DLD1 (cell line): ENCODE data around the gene CELA2A.
"Not testable (repeated sequence)": the region's sequence is repeated elsewhere in the genome, so short reads cannot be mapped to it uniquely, and the experiment has no call there.

Source experiments
- in situ Hi-C: cut with HindIII; loops from 2 replicates; pipeline ENCODE4 v1.10.0; 2017; ENCODE audit warnings: low sequenced_read_pairs

The CELA2A gene

DNA sequence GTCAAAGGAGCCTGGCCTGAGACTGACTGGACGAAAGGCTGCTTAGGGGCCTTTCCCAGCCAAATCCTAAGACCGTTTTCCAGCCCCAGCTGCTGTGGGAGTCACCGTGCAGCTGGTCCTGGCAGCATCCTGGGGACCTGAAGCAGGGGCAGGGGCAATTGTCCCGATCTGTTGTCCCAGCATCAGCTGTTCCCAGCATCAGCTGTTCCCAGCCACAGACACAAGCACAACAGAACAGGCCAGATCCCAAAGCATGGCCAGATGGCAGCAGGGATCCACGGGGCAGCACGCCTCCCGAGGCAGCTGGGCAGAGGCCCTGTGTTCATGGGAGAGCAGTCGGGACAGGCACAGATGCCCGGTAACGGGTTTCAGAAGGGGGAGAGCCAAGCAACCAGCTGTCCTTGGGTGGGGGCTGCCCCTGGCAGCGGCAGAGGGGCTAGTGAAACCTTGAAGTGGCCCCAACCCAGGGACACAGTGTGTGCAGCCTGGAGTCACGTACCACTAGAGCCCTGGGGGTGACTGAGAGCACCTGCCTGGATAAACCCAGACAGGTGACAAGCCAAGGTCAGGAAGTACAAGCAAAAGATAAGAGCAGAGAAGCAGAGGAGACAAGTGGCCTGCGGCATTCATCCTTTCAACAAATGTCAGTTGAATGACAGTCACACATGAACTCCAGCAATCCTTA lies 32.7 kb downstream of the CELA2A start:
- in situ Hi-C loops = no loop called here

DNA sequence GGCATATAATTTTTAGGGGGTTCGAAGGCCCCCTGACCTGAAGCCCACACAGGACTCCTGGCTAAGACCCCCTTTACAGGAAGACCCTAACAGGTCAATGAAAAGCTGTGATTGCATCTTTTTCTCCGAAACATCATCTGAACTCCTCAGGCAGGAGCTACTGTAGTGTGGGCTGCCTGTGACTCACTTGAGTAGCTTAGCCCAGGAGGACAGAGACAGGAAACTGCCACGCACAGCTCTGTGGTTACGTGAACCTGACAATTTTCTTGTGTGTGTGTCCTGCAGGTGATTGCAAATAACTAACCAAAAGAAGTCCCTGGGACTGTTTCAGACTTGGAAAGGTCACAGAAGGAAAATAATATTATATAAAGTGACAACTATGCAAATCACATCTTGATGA lies 34.5 kb downstream of the CELA2A start:
- in situ Hi-C loops = not testable (repeated sequence)

DNA sequence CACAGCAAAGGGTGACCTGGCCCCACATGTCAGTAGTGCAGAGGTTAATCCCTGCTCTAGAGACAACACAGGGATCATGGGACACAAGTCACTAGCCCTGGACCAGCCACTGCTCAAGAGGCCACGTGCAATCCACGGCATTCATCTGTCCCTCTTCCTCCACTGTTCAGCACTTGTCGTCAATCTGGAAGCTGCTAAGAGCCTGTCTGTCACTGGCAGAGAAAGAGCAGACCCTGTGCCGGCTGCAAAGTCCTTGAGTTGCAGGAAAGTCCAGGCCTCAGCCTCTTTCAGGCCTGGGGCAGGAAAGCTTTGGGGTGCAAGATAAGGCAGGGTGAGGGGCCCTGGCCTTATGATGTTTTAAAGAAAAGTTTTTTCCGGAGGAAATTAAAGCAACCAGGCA lies 36.1 kb downstream of the CELA2A start:
- in situ Hi-C loops = no loop called here

DNA sequence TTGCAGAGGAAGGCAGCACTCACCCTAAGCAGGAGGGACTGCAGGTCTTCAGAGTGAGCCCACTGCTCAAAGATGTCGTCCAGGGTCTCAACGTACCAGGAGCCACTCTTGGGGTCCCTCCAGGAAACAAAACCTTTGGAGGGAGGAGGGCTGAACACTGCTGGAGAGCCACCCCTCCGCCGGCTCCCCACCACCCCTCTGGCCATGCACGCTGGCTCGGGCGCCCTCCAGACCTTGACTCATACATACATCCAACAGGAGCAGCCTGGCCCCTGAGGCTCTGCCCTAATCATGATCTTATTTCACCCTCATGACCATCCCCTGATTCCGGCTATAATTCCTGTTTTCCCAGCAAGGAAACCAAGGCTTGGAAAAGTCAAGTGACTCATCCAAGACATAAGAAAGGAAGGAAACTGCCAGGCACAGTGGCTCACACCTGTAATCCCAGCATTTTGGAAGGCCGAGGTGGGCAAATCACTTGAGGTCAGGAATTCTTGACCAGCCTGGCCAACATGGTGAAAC lies 37.4 kb downstream of the CELA2A start:
- in situ Hi-C loops = no loop called here

DNA sequence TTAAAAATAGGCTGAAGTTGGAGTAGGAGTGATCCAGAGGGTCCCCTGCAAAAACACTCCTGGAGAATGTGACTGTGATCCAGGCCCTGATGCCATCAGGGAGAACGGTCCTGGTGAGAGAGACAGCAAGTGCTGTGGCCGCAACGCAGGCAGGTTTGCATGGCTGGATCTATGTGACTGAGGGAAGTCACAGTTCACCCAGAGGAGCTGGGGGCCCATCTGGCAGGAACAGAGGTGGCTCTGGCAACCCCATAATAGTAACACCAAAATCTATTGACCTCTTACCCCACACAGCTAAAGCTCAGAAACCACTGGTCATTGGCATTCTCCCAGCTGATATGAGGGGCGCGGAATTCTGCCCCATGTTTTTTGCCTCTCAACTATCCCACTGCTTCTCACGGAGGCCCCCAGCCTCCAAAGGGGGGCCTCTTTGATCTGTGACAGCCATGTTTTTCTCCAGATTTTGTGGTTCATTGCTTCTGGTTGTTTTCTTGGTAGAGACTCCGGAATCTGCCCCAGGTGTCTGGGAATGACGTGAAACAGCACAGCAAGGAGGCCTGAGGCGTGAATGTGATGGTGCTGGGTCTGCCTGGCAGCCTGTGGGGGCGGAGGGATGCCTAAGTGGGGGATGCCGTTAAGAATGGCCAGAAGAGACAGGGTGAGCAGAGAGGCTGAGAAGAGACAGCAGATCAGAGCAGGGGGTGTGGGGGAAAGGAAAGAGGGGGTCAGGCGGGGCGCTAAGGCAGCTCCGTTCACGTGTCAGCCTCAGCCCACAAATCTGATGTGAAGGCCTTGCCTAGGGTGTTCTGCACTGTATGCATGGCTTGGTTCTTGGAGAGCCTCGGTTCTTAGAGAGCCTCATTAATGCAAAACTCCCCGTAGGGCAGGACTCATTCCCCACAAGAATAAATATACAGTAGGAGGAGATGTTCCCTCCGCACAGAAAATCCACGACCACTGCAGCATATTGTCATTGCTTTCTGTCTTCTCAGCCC lies 43.9 kb downstream of the CELA2A start:
- in situ Hi-C loops = no loop called here

DNA sequence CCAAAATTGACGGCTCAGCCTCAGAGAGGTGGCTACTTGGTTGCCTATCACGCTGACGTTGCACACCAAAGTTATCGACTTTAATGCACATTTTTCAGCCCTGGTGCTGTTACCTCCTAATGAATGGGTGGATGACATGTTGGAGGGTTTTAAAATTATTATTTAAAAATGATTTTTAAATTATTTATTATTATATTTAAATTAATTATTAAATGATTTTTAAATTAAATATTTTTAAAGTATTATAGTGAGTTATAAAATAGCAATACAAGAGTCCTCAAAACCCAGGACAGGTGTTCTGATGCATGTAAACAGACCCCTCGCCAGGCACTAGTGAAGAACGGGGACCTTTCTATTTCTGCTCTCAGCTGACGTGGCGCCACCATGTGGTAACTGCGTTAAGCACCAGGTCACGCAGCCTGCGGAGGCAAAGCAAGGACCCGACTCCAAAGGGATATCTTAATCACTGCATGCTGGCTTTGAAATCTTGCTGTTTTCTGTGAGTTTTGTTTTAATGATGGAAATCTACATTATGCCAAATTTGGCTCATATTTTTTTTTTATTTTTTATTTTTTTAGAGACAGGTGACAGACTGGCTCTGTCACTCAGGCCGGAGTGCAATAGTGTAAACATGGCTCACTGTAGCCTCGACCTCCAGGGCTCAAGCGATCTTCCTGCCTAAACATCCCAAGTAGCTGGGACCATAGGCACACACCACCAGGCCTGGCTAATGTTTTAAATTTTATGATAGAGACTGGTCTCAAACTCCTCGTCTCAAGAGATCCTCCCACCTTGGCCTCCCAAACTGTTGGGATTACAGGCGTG lies 44.9 kb downstream of the CELA2A start:
- in situ Hi-C loops = no loop called here

DNA sequence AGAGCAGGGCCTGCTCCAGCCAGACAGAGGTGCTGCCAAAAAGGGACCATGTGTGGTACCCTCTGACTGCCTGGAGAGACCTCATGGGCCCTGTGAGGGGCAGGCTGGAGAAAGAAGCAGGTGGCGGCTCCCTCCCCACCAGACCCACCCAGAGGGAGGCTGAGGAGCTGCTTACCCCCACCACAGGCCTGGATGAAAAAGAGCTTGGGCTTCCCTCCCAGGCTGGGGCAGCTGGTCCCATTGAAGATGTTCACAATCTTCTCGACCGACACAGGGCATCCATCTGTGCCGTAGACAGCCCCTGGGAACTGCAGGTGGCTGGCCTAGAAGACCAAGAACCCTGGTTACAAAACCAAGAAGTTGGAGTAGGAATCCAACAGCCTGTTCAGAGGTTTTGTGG lies 47.9 kb downstream of the CELA2A start:
- in situ Hi-C loops = no loop called here

DNA sequence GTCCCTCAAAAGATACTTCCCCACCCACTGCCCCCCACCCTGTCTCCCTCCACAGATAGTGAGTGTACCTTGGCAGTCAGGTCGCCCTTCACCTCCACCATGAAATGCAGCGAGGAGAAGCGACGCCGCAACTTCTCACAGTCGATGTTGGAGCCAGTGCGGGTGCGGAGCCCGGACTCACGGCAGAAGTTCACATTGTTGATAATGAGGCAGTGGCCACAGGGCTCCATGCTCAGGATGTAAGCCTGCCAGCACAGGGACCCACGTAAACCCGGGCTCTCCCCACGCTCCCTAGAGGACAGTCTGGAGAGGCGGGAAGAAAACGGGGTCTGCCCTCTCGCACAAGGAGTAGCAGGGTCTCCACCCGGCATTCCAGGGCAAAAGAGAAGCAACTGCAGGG lies 50.3 kb downstream of the CELA2A start:
- in situ Hi-C loops = no loop called here

DNA sequence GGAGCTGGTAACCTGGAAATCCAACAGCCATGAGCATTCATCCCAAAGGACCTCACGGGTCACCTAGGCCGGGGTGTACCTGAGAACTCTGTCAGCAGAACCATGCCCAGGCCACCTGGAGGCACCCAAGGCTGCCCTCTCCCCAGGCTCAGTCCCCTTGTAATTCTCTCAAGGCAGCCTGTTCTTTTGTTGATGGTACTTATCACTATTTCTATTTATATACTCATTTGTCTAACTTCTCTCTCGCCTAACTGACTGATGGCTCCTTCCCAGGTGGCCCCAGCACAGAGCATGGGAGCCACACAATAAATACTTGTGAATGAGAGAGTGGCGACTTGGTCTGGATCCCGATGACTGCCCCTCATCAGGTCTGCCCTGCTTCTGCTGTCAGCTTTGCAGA lies 50.7 kb downstream of the CELA2A start:
- in situ Hi-C loops = no loop called here

DNA sequence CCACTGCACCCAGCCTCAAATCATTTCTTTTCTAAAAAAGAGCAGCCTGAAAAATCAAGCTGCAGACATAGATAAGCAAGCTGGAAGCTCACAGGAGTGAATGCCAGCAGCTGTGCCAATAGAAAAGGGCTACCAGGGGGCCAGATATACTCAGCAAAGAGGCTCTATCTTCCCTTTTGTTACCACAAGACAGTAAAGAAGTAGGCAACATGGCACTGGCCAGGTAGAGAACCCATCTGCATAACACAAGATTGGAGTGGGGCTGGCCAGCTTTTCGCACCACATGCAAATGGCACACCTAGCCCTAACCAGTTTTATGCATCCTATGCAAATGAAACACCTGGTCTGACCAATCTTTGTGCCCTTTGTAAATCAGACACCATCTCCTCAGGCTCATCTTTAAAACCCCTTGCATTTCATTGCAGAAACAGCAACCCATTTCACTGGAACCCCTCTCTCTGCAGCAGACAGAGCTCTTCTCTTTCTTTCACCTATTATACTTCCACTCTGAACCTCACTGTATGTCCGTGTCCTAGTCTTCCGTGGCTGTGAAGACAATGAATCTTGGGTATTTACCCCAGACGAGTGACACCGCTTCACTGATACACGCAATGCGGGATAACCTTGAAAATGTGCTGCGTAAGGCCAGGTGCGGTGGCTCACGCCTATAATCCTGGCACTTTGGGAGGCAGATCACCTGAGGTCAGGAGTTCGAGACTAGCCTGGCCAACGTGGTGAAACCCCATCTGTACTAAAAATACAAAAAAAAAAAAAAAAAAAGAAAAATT lies 52.4 kb downstream of the CELA2A start:
- in situ Hi-C loops = no loop called here

DNA sequence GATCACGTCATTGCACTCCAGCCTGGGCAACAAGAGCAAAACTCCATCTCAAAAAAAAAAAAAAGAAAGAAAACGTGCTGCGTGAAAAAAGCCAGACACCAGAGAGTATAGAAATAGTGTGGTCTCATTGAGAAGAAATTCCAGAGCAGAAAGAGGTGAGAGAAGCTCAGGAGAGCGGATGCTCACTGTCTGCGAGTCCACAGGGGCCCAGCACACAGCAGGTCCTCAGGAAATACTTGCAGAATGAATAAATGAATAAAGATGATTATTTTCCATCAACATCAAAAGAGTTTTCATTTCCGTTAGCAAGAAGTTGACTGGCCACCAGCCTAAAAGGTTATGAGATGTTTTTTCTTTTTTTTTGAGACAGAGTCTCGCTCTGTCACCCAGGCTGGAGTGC lies 53.1 kb downstream of the CELA2A start:
- in situ Hi-C loops = no loop called here

DNA sequence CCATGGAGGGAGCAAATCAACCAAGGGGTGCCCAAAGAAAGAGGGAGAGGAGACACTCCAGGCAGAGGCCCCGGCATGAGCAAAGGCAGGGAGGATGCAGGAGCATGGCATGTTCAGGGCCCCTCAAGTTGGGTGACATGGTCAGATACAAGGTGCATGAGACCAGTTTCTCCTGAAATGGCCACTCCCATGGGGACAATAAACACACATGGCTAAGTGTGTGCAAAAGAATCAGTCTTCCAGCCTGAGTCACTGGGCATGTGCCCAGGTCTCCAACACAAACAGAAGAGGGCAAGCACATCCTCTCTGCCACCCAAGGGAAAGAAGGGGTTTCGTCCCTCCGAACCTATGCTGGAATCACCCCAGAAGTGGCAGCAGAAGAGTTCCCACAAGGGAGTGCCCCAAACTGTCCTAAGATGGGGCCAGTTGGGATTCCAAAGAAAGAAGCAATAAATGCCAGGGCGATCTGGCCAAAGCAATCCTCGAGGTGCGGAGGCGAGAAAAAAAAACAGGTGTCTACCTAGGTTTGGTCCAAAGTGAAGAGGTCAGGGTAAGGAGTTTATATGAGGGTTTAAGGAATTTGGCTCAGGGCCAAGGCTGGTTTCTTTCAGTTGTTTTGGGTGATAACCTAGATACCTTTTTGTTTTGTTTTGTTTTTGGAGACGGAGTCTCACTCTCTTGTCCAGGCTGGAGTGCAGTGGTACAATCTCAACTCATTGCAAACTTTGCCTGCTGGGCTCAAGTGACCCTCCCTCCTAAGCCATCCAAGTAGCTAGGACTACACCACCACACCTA lies 54.3 kb downstream of the CELA2A start:
- in situ Hi-C loops = no loop called here

DNA sequence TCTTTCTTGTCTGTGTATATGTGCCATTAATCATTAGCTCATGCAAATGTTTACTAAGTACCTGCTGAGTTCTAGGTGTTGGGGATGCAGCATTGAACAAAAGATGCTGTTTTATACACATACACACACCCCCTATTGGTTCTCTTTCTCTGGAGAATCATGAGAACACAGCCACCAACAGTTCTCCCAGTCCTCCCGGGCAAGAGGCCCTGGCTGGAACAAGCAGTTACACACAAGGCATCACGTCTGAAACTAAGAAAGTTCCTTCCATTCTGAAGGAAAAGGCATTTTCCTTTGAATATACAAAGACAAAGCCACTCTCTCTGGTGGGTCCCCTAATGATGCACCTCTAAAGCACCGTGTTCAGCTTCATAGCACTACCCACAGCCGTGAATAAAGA lies 56.7 kb downstream of the CELA2A start:
- in situ Hi-C loops = no loop called here

DNA sequence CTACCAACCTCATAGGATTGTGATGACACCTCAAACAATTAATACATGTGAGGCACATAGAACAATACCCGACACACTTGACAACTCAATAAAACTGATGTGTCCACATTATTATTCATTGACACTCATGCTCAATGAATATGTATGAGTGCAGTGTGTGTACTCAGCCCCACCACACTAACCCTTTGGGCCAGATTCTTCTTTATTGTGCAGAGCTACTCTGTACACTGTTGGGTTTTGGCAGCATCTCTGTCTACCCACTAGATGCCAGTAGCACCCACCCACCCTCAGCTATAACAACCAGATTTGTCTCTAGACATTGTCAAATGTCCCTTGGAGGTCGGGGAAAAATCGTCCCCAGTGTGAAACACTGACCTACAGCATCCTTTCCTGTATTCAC lies 57.4 kb downstream of the CELA2A start:
- in situ Hi-C loops = no loop called here

DNA sequence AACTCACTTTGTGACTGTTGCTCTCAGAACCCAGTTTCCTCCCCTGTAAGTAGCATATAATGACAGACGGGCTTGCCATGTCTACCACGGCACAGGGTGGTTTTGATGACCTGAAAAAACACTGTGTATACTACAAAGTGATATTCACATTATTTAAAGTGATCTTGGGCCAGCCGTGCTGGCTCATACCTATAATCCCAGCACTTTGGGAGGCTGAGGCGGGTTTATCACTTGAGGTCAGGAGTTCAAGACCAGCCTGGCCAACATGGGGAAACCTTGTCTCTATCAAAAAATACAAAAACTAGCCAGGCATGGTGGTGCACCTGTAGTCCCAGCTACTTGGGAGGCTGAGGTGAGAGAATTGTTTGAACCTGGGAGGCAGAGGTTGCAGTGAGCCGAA lies 58.0 kb downstream of the CELA2A start:
- in situ Hi-C loops = not testable (repeated sequence)

DNA sequence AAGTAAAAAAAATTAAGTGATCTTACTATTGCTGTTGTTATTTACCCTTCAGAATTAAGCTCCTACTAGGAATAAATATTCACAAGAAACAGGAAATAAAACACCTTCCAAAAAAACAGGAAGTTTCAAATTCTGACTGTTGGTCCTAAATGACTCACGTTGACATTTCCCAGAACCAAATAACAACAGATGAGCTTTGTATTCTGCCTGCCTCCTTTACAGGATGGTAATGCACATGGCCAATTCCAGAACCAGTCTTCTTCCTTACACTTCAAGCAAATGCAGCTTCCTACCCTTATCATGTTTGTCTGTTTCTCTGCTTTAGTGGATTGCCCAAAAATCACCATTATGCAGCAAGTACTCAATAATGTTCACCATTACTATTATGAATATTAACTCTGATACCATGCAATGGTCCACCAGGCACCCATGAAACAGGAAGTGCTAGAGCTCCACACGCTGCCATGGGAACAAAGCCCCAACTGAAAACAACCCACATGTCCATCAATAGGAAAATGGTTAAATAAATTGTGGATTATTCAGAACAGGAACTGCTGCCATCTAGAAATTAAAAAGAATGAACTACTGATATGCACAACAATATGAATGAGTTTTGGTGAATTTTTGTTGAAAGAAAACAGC lies 58.6 kb downstream of the CELA2A start:
- in situ Hi-C loops = no loop called here

DNA sequence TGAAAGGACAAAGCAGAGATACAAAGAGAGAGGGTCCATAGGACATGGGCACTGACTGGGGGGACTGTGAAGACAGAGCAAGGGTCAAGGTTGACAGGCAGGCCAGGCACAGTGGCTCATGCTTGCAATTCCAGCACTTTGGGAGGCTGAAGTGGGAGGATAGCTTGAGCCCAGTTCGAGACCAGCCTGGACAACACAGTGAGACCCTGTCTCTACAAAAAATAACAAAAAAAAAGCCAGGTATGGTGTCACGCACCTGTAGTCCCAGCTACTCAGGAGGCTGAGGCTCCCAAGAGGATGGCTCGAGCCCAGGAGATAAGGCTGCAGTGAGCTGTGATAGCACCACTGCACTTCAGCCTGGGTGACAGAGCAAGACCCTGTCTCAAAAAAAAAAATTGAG lies 63.1 kb downstream of the CELA2A start:
- in situ Hi-C loops = no loop called here

DNA sequence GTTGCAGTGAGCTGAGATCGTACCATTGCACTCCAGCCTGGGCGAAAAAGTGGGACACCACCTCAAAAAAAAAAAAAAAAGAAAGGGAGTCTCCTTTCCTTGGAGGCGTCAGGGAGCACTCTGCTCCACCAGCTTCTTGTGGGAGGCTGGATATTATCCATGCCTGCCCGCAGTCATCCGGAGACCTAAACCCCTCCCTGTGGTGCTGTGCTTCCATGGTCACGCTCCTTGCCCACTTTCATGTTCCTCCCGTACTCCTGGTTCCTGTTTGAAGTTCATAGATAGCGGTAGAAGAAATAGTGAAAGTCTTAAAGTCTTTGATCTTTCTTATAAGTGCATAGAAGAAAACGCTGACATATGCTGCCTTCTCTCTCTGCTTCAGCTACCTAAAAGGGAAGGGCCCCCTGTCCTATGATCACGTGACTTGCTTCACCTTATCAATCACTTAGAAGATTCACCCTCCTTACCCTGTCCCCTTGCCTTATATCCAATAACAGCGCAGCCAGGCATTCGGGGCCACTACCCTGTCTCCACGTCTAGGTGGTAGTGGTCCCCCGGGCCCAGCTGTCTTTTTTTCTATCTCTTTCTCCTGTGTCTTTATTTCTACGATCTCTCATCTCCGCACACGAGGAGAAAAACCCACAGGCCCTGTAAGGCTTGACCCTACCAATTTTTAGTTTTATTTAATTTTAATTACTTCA lies 64.8 kb downstream of the CELA2A start:
- in situ Hi-C loops = not testable (repeated sequence)
